ENCODE results near the gene TRIO. TPM values are rescaled to one million over a fixed set of nuclear protein-coding genes. Genes with fewer than 3 reads are reported as not detected.

The TRIO gene
- total RNA-seq, 1 experiment from 2014 or later, result 88.8 TPM

GRCh38 chr5:14359069-14360043 lies 216.2 kb downstream of the TRIO start:
- TF ChIP-seq TEAD4 (CRISPR knock-in tag; IDR thresholded peaks at IDR 0.05), result no peak
- TF ChIP-seq ATF6 (CRISPR knock-in tag; IDR thresholded peaks at IDR 0.05), result no peak
- no peak for TF ChIP-seq MXD4 (CRISPR knock-in tag; IDR thresholded peaks at IDR 0.05; ENCODE audit: borderline replicate concordance)
- no peak for TF ChIP-seq TP53 (CRISPR knock-in tag; IDR thresholded peaks at IDR 0.05)
- TF ChIP-seq RORB (CRISPR knock-in tag; IDR thresholded peaks at IDR 0.05), result no peak
- TF ChIP-seq CREM (CRISPR knock-in tag; IDR thresholded peaks at IDR 0.05), result no peak
- no peak for TF ChIP-seq CDX4 (CRISPR knock-in tag; IDR thresholded peaks at IDR 0.05; ENCODE audit: borderline replicate concordance)
- TF ChIP-seq E2F1 (CRISPR knock-in tag; IDR thresholded peaks at IDR 0.05), result no peak
- no peak for TF ChIP-seq NFATC4 (CRISPR knock-in tag; IDR thresholded peaks at IDR 0.05)
- TF ChIP-seq ZNF219 (CRISPR knock-in tag; IDR thresholded peaks at IDR 0.05; ENCODE audit: borderline replicate concordance), result no peak
- no peak for TF ChIP-seq STAT6 (CRISPR knock-in tag; conservative IDR thresholded peaks at IDR 0.05; ENCODE audit: low read depth)
- no peak for TF ChIP-seq ATF3 (CRISPR knock-in tag; conservative IDR thresholded peaks at IDR 0.05)
- TF ChIP-seq NR3C1 (CRISPR knock-in tag; conservative IDR thresholded peaks at IDR 0.05; ENCODE audit: low read depth), result no peak
- no peak for TF ChIP-seq NR2C2 (CRISPR knock-in tag; IDR thresholded peaks at IDR 0.05)
- TF ChIP-seq GRHL2 (CRISPR knock-in tag; IDR thresholded peaks at IDR 0.05; ENCODE audit: insufficient replicate concordance, severe bottlenecking), result no peak
- no peak for TF ChIP-seq JAZF1 (CRISPR knock-in tag; IDR thresholded peaks at IDR 0.05)
- DNase-seq (ENCODE audit: low spot score), result no peak
- H3K27ac Mint-ChIP-seq, result peak overlapping the region; percentile 66; the same call in 1 of the 2 replicates
- no peak overlapping the region for H3K4me3 Mint-ChIP-seq
- H3K27me3 Mint-ChIP-seq (ENCODE audit: low read depth), result no peaks in the 10 kb centered on the region
- CTCF ChIA-PET, result interaction anchor here (1.5 to 2.4 kb wide), 3 partner anchors 8 to 289 kb away, joined by 3 to 14 read pairs (median 11); no protein-coding TSS in a partner anchor
- peaks cover 38% of the 10 kb centered on the region for H3K4me1 Mint-ChIP-seq
- no peak for ATAC-seq
- peaks cover 29% of the 10 kb centered on the region for H3K36me3 Mint-ChIP-seq
- POLR2A ChIA-PET, result no interaction called here
- no peaks in the 10 kb centered on the region for H3K9me3 Mint-ChIP-seq

- no peak overlapping the region for H3K27ac Mint-ChIP-seq
- H3K4me1 Mint-ChIP-seq, result peaks cover 22% of the 10 kb centered on the region
- ATAC-seq, result no peak
- POLR2A ChIA-PET, result no interaction called here
- peaks cover 57% of the 10 kb centered on the region for H3K36me3 Mint-ChIP-seq
- no peak overlapping the region for H3K4me3 Mint-ChIP-seq
- no peaks in the 10 kb centered on the region for H3K9me3 Mint-ChIP-seq
- no peak for DNase-seq (ENCODE audit: low spot score)
- TF ChIP-seq CBFB (CRISPR knock-in tag; IDR thresholded peaks at IDR 0.05; ENCODE audit: low read depth) (no peak), KAT7 (CRISPR knock-in tag; IDR thresholded peaks at IDR 0.05; ENCODE audit: borderline replicate concordance) (no peak)
- CTCF ChIA-PET, result interaction anchor here (1.2 to 1.3 kb wide), 3 partner anchors 11 to 286 kb away, joined by 3 to 4 read pairs (median 4); no protein-coding TSS in a partner anchor
- H3K27me3 Mint-ChIP-seq (ENCODE audit: low read depth), result no peaks in the 10 kb centered on the region
Observed at GRCh38 chr5:14362491-14362890, 219.3 kb downstream of the TRIO start.
